Hepatocyte (in vitro differentiated cells): ENCODE data around the gene SLC22A31.

Experiments
- EZH2 ChIP-seq: fragments of 200-600 bp; sonication (generic); IDR thresholded peaks from 2 replicates; pipeline ENCODE4 v1.6.1; 2016; ENCODE audit warnings: antibody characterized with exemption, mild to moderate bottlenecking, borderline replicate concordance
- TF ChIP-seq, protein P1 (sequence below): fragments of 200-600 bp; sonication (generic); IDR thresholded peaks from 2 replicates; pipeline ENCODE4 v1.5.1; 2016; ENCODE audit warnings: antibody characterized with exemption, mild to moderate bottlenecking; ENCODE audit not compliant: poor library complexity

DNA sequence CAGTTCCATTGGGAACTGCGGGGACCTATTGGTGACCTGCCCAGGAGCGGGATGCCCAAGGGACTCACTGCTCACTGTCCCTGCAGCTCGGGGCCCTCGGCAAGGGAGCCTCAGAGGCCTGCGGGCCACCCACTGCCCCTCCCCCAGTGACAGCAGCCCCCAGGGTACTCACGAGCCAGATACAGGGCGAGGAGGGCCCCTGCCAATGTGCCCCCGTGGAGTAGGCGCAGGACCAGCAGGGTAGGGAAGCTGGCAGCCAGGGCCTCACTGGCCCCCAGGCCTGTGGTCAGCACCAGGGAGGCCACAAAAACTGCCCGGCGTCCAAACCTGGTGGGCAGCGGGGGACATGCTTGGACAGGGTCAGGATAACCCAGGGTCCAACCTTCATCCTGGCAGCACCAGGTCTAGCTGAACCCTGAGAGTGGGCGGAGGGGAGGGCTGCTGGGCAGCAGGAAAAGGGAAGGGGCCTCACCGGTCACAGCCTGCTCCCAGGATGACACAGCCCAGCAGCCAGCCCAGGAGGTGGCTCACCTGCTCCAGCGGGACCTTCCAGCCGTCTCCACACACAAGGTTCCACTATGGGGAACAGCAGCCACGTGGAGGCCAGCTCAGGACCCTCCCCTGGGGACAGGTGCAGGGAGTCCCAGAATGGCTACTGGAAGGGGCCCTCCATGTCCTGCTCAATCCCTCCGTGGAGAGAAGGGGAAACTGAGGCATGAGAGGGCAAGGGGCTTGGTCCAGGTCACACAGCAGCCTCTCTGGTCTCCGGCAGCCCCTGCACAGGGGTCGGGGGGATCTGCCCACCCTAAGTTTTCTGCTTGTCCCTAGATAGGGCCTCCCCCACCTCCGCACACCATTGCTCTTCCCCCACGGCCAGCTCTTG is 855 bp downstream of the SLC22A31 start:
- TF ChIP-seq, protein P1, sequence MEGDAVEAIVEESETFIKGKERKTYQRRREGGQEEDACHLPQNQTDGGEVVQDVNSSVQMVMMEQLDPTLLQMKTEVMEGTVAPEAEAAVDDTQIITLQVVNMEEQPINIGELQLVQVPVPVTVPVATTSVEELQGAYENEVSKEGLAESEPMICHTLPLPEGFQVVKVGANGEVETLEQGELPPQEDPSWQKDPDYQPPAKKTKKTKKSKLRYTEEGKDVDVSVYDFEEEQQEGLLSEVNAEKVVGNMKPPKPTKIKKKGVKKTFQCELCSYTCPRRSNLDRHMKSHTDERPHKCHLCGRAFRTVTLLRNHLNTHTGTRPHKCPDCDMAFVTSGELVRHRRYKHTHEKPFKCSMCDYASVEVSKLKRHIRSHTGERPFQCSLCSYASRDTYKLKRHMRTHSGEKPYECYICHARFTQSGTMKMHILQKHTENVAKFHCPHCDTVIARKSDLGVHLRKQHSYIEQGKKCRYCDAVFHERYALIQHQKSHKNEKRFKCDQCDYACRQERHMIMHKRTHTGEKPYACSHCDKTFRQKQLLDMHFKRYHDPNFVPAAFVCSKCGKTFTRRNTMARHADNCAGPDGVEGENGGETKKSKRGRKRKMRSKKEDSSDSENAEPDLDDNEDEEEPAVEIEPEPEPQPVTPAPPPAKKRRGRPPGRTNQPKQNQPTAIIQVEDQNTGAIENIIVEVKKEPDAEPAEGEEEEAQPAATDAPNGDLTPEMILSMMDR, result no peak
- no peak for TF ChIP-seq EZH2
